Measurements from ENCODE around the gene ADGRG4.
"Not testable (repeated sequence)": the region's sequence is repeated elsewhere in the genome, so short reads cannot be mapped to it uniquely, and the experiment has no call there.

Gene ADGRG4

DNA sequence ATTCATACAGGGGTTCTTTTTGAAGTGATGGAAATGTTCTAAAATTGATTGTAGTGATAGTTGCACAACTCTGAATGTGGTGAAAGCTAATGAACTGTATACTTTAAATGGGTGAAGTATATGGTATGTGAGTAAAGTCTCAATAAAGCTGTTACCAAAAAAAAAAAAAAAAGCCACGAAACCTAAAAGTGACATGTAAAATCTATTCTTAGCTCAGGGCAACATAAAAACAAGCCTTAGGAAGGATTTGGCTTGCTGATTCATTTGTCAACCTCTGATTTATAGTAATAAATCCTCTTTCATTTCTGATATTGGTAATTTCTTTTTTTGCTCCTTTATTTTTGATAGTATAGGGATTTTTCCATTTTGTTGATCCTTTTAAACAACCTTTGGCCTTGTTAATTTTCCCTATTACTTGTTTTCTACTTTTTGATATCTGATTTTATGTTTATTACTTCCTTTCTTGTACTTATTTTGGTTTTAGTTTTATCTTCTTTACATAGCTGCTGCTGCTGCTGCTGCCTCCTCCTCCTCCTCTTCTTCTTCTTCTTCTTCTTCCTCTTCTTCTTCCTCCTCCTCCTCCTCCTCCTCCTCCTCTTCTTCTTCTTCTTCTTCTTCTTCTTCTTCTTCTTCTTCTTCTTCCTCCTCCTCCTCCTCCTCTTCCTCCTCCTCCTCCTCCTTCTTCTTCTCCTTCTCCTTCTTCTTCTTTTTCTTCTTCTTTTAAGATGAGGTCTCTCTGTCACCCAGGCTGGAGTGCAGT is 79.4 kb downstream of the ADGRG4 start:
- no peak for DNase-seq (ENCODE audit: low spot score)

DNA sequence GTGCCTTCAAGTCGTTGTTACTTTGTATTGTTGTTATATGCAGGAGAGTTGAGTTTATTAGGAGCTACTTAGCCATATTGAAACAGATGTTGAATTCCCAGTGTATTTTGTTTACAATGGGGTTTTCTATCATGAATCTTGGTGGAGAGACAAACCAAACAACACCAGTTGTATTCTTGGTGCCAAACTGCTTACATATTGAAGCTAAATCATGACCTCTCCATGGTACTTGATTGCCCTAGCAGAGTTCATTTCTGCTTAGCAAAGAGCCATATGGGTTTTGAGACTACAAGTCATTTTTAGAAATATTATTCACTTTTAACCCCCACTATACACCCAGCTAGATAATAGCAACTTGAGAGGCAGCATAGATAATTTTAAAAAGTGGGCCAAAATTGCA is 85.4 kb downstream of the ADGRG4 start:
- no peak for DNase-seq (ENCODE audit: low spot score)

DNA sequence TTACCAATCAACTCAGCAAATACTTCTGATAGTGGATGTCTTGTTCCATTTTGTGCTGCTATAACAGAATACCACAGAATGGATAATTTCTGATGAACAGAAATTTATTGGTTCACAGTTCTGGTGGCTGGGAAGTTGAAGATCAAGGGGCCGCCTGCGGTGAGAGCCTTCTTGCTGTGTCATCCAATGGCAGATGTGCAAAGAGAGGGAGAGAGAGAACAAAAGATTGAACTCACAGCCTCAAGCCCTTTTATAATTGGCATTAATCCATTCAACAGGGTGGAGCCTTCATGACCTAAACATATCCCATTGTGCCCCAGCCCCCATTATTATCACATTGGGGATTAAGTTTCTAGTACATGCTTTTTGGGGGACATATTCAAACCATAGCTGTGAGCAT is 86.1 kb downstream of the ADGRG4 start:
- DNase-seq (ENCODE audit: low spot score), result no peak

DNA sequence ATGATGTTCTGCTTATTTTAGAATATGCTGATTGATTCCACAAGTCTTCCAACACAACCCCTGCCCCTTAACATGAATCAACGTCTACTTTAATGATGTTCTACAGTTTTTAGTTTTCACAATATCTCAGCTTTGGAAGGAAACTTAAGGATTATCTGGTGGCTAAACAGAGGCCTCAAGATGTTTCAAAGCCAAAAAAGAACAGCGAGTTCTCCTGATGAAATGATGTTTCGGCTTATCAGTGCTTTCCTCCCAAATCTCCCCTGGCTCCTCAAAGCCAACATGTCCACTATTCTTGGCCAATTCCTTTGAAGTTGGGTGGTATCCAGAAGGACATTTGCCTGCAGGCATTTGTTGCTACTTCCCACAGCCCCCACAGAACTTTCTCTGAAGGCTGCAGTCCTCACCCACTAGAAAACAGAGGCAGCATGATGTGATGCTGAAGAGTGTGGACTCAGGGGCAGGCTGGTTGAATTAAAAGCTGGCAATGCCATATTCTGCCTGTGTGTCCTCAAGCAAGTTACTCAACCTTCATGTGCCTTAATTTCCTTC is 87.3 kb downstream of the ADGRG4 start:
- no peak for DNase-seq (ENCODE audit: low spot score)

DNA sequence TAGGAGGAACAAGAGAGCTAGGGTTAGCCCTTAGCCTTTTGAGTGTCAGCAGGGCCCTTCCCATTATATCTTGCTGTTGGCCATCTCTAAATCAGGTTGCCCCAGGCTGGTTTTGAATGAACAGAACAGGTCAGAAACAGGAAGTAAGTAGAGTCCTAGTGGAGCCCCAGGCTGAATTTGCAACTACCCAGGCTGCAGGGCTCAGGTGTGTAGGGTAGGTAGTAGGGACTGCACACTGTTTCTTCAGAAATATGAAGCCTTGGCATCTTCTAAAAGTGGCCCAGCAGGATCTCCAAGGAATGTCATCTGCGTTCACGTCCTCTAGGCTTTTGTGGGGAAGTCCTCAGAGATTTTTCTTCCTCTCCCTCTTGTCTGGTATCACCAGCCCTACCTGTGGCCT is 90.2 kb downstream of the ADGRG4 start:
- DNase-seq (ENCODE audit: low spot score), result no peak

DNA sequence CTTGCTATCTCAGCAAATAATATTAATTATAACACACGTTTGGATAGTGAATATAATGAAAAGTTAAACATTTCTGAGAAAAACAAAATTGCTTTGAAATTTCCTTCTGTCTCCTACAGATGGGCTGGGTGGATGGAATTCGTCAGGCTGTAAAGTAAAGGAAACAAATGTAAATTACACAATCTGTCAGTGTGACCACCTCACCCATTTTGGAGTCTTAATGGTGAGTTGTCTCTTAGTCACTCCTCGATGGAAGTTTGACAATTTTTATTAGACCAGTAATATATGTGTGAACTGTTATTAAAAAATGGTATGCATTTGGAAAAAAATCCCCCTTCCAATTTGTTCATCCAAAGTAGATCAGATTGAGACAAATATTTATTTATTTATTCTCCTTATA is 94.5 kb downstream of the ADGRG4 start:
- DNase-seq (ENCODE audit: low spot score), result no peak

DNA sequence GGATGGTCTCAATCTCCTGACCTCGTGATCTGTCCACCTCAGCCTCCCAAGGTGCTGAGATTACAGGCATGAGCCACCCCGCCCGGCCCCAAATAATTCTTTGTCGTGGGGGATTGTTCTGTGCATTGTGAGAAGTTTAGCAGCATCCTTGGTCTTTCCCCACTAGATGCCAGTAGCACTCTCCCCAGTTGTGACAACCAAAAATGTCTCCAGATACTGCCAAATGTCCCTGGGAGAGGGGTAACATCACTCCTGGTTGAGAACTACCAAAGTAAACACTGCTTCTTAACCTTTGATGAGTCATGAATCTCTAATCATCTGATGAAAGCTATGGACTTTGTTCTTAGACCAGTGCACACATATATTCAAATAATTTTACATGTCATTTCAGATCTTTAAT is 96.2 kb downstream of the ADGRG4 start:
- no peak for DNase-seq (ENCODE audit: low spot score)

DNA sequence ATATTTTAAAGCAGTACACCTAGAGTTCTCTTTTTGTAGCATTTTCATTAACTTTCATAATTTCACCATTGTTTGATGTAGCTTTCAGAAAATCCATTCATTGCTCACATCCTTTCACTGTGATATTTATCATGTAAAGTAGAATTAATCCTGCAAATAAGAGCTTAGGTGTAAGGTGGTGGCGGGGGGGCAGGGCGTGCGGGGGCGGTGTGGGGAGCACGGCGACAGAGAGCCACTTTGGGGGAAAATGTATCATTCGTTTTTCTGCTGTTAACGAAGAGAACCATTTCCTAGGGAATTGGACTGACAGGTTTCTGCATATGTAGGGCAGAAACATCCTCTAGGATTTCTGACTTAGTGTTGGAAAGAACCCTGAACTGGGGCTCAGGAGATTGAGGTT is 104.4 kb downstream of the ADGRG4 start:
- DNase-seq (ENCODE audit: low spot score), result no peak

DNA sequence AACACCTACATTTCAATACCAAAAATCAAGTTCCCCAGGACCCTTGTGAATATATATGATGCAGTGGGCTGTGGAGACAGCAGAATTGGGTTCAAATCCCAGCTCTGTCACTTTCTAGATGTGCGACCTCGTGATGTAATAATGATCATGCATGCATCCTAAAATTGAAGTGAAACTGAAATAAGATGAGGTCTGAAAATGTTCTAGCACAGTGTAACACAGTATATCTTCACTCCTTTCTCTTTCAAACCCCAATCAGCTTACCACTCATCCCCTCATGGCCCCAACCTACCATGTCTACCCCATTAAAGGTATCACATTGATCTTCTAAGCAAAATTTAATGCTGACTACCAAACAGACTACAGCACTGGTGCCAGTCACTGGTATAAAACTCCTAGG is 117.0 kb downstream of the ADGRG4 start:
- no peak for DNase-seq (ENCODE audit: low spot score)

DNA sequence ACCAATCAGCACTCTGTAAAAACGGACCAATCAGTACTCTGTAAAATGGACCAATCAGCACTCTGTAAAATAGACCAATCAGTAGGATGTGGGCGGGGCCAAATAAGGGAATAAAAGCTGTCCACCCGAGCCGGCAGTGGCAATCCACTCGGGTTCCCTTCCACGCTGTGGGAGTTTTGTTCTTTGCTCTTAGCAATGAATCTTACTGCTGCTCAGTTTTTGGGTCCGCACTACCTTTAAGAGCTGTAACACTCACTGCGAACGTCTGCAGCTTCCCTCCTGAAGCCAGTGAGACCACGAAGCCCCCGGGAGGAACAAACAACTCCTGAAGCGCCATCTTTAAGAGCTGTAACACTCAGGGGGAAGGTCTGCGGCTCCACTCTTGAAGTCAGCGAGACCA is 120.6 kb downstream of the ADGRG4 start:
- DNase-seq (ENCODE audit: low spot score), result no peak

DNA sequence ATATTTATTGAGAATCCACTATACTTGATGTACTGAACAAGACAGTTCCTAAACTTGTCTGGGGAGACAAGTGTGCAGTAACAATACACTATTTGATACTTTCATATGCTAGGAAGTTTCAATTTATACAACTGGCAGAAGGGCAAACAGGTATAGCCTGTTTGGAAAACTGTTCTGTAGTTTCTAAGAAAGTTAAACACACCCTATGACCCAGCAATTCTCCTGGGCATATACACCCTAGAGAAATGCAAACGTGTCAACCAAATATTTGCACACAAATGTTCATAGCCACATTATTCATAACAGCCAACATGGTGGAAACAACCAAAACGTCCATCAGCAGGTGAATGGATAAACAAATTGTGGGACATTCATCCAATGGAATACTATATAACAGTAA is 123.0 kb downstream of the ADGRG4 start:
- no peak for DNase-seq (ENCODE audit: low spot score)

DNA sequence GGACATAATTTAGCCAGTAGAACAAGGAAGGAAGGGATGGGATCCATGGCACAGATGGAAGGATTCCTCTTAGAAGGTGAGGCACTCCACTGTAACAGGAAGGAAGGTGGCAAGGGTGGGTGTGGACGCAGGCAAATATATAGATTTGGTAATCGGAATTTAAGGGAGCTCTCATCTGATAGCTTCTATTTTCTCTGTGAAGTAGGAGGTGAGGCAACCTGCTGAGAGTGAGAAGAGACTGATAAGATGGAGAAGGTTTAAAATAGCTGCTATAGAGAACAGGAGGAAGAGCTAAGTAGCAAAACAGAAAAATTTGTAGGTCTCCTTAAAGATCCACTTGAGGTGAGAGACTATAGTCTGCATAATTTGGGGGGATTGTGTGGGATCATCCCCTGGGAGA is 125.2 kb downstream of the ADGRG4 start:
- no peak for DNase-seq (ENCODE audit: low spot score)

DNA sequence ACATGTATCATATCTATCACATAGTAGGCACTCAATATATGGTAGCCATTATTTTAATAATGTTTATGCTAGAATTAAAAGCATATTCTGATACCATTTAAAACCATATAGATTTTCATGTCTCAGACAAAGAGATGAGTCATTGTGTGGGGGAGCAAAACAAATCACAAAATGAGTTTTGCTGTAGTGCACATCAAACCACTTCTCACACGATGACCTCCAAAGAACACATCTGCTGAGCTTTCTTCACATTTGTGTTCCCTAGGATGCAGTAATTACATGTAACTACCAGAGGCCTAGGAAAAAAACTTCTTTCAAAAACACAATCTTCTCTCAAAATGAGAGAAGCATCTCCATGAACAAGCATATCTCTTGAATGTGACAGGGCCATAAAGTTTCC is 130.9 kb downstream of the ADGRG4 start:
- DNase-seq (ENCODE audit: low spot score), result no peak

DNA sequence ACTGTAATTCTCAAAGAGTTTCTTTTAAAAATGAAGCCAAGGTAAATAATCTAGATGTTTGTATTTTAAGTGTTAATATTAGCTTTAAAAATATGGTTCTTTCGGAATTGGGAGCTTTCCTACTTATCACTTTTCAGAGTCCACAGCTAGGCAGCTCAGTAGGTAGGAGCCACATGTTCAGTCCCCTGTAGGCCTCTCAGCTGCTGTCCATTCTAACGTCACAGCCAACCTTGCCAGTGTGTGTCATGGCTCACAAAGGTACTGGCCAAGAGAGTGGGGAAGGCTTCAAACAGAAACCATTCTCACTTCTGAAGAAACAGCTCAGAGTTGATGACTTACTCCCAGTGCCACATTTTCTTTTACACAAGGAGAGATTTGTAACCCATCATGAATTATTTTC is 137.0 kb downstream of the ADGRG4 start:
- no peak for DNase-seq (ENCODE audit: low spot score)

DNA sequence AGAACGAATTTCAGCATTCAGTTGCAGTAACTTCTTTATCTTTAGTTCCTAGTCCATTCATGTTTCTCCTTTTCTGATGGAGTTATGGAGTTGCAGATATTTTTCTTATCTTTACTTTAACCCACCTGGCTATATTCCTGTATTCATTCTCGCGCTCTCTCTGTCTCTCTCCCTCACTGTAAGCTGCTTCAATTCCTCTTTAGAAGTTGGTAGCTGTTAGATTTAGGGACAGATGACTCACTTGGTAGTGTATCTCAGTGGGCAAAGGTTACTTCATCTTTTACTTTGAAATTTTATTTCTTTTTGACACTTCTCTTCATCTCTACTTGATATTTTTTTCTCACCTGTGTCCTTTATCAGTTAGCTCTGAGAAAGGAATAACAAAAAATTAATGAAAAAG is 137.4 kb downstream of the ADGRG4 start:
- no peak for DNase-seq (ENCODE audit: low spot score)

DNA sequence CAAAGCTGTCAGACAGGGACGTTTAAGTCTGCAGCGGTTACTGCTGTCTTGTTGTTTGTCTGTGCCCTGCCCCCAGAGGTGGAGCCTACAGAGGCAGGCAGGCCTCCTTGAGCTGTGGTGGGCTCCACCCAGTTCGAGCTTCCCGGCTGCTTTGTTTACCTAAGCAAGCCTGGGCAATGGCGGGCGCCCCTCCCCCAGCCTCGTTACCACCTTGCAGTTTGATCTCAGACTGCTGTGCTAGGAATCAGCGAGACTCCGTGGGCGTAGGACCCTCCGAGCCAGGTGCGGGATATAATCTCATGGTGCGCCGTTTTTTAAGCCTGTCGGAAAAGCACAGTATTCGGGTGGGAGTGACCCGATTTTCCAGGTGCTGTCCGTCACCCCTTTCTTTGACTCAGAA is 144.9 kb downstream of the ADGRG4 start:
- not testable (repeated sequence) for DNase-seq (ENCODE audit: low spot score)

DNA sequence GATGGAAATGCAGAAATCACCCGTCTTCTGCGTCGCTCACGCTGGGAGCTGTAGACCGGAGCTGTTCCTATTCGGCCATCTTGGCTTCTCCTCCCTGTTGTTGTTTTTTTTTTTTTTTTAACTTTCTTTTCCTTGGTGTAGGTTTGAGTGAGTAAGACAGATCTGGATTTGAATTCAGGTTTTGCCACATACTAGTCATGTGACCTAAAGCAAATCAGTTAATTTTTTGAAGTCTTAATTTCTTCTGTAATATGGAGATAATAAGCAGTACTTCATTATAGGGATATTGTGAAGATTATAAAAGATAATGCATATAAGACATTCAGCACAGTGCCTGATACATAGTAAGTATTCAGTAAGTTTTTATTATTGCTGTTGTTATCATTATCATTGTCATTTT is 145.4 kb downstream of the ADGRG4 start:
- no peak for DNase-seq (ENCODE audit: low spot score)

DNA sequence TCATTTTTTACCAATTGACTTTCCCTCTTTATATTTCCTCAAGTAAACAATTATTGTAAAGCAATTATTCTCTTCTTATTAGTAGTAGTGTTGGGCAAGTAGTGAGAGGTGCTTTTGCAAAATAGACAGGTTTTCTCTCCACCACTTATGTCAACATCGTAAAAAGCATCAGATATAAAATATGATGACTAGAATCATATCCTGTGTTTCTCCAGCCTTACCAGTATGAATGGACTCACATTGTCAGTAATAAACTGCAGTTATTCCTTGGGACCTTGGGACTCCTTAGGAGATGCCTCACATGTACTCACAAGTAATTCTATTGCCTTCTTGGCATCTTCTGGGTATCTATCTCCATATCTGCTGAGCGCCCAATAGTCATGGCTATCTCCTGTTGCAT is 146.5 kb downstream of the ADGRG4 start:
- DNase-seq (ENCODE audit: low spot score), result no peak

DNA sequence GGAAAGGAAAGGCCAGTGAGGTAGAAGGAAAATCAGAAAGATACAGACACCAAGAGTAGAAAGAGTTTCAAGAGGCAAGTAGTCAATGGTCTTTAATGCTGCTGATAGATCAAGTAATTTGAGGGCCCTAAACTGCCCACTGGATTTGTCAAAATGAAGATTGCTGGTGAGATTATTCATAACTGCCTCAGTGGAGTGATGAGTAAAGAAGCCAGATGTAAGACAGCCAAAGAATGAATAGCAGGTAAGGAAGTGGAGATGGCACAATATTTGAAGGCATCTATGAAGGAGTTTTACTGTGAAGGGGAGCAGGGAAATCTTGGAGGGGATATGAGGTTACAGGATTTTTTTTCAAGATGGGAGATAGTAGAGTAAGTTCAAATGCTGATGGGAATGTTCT is 147.2 kb downstream of the ADGRG4 start:
- DNase-seq (ENCODE audit: low spot score), result no peak

DNA sequence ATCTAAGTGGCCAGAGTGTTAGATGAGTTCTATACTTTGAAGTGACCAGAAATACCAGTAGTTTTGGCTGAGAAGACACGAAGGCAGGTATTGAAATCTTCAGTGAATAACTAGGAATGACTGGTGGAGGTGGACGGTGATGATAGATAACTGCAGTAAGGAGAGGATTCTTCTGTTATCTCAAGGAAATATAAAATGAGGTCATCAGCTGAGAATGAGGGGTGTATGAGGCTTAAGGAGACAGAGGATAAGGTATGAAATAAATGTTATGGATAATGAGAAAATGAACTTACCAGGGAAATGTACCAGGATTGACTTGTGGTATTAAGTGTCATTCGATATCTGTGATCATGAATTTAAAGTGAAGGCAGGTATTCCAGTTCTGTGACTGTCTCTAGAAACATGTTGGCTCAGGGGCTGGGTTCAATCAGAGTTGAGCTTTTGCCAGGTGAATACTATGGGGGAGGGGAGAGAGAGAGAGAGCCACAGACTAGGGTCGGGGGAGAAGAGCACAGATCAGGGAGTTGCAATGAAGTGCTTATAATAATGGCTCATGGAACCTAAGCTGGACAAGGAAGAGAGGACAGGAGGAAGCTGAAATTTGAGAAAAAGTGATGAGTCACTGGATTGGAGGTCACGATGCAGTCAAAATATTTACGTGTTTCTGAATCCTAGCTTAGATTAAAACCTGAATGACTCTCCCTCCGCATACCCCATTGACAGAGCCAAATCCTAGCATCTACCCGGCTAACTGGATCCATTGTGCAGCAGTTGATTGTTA is 149.5 kb downstream of the ADGRG4 start:
- no peak for DNase-seq (ENCODE audit: low spot score)

DNA sequence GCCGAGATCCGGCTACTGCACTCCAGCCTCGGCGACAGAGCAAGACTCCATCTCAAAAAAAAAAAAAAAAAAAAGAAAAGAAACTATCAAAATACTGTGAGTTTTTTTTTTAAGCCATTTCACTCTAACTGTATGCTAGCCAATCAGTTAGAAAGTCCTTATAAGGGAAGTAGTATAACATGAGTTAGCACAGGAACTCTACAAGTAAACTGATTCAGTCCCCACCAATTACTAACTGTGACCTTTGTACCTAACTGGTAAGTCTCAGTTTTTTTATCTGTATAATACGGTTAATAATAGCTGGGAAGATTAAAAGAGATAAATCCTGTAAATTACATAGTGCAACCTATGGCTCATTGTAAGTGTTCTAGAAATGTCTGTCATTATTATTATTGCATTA is 151.9 kb downstream of the ADGRG4 start:
- no peak for DNase-seq (ENCODE audit: low spot score)

DNA sequence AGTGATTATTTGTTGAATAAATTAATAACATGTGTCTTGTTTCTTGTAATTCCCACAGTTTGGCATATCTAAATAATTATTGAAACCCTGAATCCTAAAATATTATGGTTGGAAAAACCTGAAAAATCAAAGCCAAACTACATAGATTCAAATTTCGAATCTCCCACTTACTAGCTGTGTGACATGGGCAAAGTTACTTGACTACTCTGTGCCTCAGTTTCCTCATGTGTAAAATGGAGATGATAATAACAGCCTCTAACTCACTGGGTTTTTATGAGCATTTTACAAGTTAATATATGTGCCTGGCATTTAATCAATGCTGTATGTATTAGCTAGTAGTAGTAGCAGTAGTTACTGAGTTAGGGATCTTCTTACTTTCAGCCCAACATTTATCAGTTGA is 152.4 kb downstream of the ADGRG4 start:
- DNase-seq (ENCODE audit: low spot score), result no peak

DNA sequence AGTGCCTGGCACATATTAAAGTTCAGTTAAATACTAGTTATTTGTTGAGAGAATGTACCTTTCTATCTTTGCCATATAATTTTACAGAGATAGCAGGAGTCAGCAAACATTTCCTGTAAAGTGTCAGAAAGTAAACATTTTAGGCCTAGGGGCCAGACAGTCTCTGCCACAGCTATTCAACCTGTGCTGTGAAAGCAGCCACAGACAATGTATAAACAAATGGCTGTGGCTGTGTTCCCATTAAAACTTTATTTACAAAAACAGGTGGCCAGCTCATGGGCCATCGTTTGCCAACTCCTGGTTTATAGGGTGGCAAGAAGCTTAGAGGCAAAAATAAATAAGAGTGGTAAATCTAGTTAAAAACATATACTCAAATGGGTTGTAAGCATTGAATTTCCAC is 153.0 kb downstream of the ADGRG4 start:
- DNase-seq (ENCODE audit: low spot score), result no peak

DNA sequence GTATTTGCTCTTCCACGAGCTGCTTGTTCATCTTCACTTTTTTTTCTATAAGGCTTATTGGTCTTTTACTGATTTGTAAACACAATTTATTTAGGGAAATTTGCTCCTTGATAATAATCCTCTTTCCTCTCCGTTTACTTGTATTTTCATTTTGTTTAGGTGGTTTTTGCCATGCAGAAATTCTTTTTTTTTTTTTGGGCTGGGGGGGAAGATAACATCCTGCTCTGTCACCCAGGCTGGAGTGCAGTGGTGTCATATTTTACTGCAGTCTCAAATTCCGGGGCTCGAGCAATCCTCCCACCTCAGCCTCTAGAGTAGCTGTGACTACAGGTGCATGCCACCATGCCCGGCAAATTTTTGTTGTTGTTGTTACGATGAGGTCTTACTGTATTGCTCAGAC is 155.4 kb downstream of the ADGRG4 start:
- no peak for DNase-seq (ENCODE audit: low spot score)
